ENCODE measurements around the gene TNFSF13B. TPM values are rescaled to one million over a fixed set of nuclear protein-coding genes. Genes with fewer than 3 reads are reported as not detected.

TNFSF13B gene
- total and polyA plus RNA-seq, 2 of the 8 experiments (the other 6 are each of a cell fraction or from before 2014, with no cell fraction given): not detected

GRCh38 chr13:108332791-108333190, 63.3 kb downstream of the TNFSF13B start:
- POLR2A ChIA-PET (ENCODE audit: partially characterized antibody): no interaction called here
- Histone ChIP-seq H3K23ac (ENCODE audit: insufficient read length) (no peak overlapping the region), H2BK5ac (ENCODE audit: low read depth, low read length) (no peak overlapping the region), H3K4ac (replicated peaks; ENCODE audit: insufficient read length, low read depth, low read length) (no peak overlapping the region), H2BK120ac (replicated peaks; ENCODE audit: low read depth, low read length) (no peak overlapping the region), H3K27ac (ENCODE audit: low read depth, low read length) (no peak overlapping the region), H2BK20ac (ENCODE audit: low read length) (no peak overlapping the region), H3K18ac (ENCODE audit: extremely low read depth, low read length) (no peak overlapping the region), H3K14ac (ENCODE audit: insufficient read length) (no peak overlapping the region), H3K4me2 (ENCODE audit: insufficient read depth in 1 of 2, low read depth in 2 of 2, low read length in 2 of 2) (no peak overlapping the region), H3K79me1 (ENCODE audit: low read depth, low read length) (no peaks in the 10 kb centered on the region), H4K5ac (ENCODE audit: insufficient read length, low read depth, low read length) (no peak overlapping the region), H3K79me2 (ENCODE audit: control insufficient read depth in 1 of 2, insufficient read depth in 2 of 2, low read length in 2 of 2) (no peaks in the 10 kb centered on the region), H3K27me3 (replicated peaks in 1 of 4; ENCODE audit: control insufficient read depth in 3 of 4, extremely low read depth in 1 of 4, insufficient read depth in 3 of 4, low read length in 3 of 4) (no peaks in the 10 kb centered on the region), H2AK5ac (ENCODE audit: low read depth, low read length) (no peak overlapping the region), H4K20me1 (replicated peaks in 1 of 2; ENCODE audit: control insufficient read depth in 1 of 2, insufficient read depth in 2 of 2, low read length in 2 of 2) (no peaks in the 10 kb centered on the region), H2BK12ac (ENCODE audit: low read depth, low read length) (no peak overlapping the region), H4K8ac (ENCODE audit: extremely low read depth, insufficient read depth, low read length) (no peak overlapping the region), H4K91ac (replicated peaks; ENCODE audit: insufficient read length, low read length) (no peak overlapping the region), H2BK15ac (ENCODE audit: low read length) (no peak overlapping the region), H3K4me3 (ENCODE audit: extremely low read depth in 1 of 4, insufficient read depth in 2 of 4, low read depth in 3 of 4, low read length in 4 of 4) (no peak overlapping the region), H2AFZ (ENCODE audit: low read length) (no peak overlapping the region), H3K23me2 (ENCODE audit: low read depth, low read length) (no peaks in the 10 kb centered on the region; the same call in 1 of the 2 replicates), H3K56ac (replicated peaks; ENCODE audit: insufficient read length, low read depth, low read length) (no peak overlapping the region), H3K4me1 (replicated peaks in 1 of 4; ENCODE audit: control insufficient read depth in 3 of 4, insufficient read depth in 4 of 4, low read length in 3 of 4) (peaks cover 0 to 4% (median 2%) of the 10 kb centered on the region in 4 experiments; a peak in 1 of 7 replicates), H3K9ac (replicated peaks in 1 of 4; ENCODE audit: extremely low read depth in 1 of 4, low read depth in 3 of 4, low read length in 3 of 4) (no peak overlapping the region), H3K36me3 (ENCODE audit: control insufficient read depth in 2 of 4, insufficient read depth in 4 of 4, low read length in 3 of 4) (no peaks in the 10 kb centered on the region), H3K9me3 (ENCODE audit: insufficient read depth in 2 of 2, low read depth in 1 of 2, low read length in 1 of 2) (no peaks in the 10 kb centered on the region)
- WGBS, 2 experiments (ENCODE audit: extremely low coverage in 1 of 2, insufficient coverage in 1 of 2, insufficient read length in 1 of 2, insufficient replicate concordance in 2 of 2, low coverage in 1 of 2, low lambda C conversion rate in 2 of 2, missing lambda C conversion rate in 1 of 2): 75% methylated on average over 5 of the region's 5 CpGs; no CpG with 5 or more reads in 1 of the 2 experiments
- CTCF ChIA-PET (ENCODE audit: partially characterized antibody): interaction anchor here (1.6 kb wide), 1 partner anchor 276 kb away, joined by 4 read pairs; no protein-coding TSS in a partner anchor
- no peak for DNase-seq (ENCODE audit: low read depth in 1 of 2, low spot score in 2 of 2)
- no peak for FAIRE-seq
- TF ChIP-seq KDM4A (IDR thresholded peaks at IDR 0.05; ENCODE audit: low read depth, low read length, severe bottlenecking) (no peak), CHD1 (IDR thresholded peaks at IDR 0.05; ENCODE audit: low read depth, low read length) (no peak), TEAD4 (IDR thresholded peaks at IDR 0.05; ENCODE audit: low read depth, low read length) (no peak), SAP30 (IDR thresholded peaks at IDR 0.05; ENCODE audit: insufficient read depth, insufficient replicate concordance, low read length) (no peak), HDAC2 (IDR thresholded peaks at IDR 0.05; ENCODE audit: borderline replicate concordance in 1 of 2, low read depth in 2 of 2, low read length in 2 of 2) (no peak), CREB1 (IDR thresholded peaks at IDR 0.05) (no peak)

All from H1 (cell line).